Calu3 (cell line): ENCODE measurements around the gene RSU1. TPM values are rescaled to one million over a fixed set of nuclear protein-coding genes. Genes with fewer than 3 reads are reported as not detected.

Experiments
- BruUV-seq: library from RNA; stranded (reverse); fragments of 400-500 nt; replicated peaks from 2 replicates; lab custom pipeline; 2021; lab: Mats Ljungman, UMichigan
- CTCF ChIA-PET: fragments of 300-600 bp; sonication (Branson Sonifier 250); formaldehyde crosslinking; loops from one replicate; lab custom pipeline; 2022; ENCODE audit warnings: antibody characterized with exemption; lab: Charles Lee
- DNase-seq: peaks from one replicate; pipeline ENCODE4 v3.0.0; 2022
- H3K27ac Mint-ChIP-seq: one replicate; pipeline ENCODE4 v1.8.0; 2022; ENCODE audit warnings: mixed read lengths; ENCODE audit not compliant: unreplicated experiment
- H3K27me3 Mint-ChIP-seq: one replicate; pipeline ENCODE4 v1.8.0; 2022; ENCODE audit warnings: mixed read lengths; ENCODE audit not compliant: unreplicated experiment
- H3K36me3 Mint-ChIP-seq: one replicate; pipeline ENCODE4 v1.8.0; 2022; ENCODE audit warnings: mild to moderate bottlenecking, moderate library complexity, mixed read lengths; ENCODE audit not compliant: insufficient read depth, unreplicated experiment
- H3K4me1 Mint-ChIP-seq: one replicate; pipeline ENCODE4 v1.8.0; 2022; ENCODE audit warnings: mild to moderate bottlenecking, low read depth, mixed read lengths; ENCODE audit not compliant: unreplicated experiment
- H3K4me3 Mint-ChIP-seq: one replicate; pipeline ENCODE4 v1.8.0; 2022; ENCODE audit warnings: mild to moderate bottlenecking, low read depth, moderate library complexity, mixed read lengths; ENCODE audit not compliant: unreplicated experiment
- H3K9me3 Mint-ChIP-seq: one replicate; pipeline ENCODE4 v1.8.0; 2022; ENCODE audit warnings: low read depth, mixed read lengths; ENCODE audit not compliant: unreplicated experiment
- CTCF ChIP-seq: fragments of 200-600 bp; IDR thresholded peaks from one replicate; pipeline ENCODE4 v1.8.0; 2022; ENCODE audit warnings: antibody characterized with exemption; ENCODE audit not compliant: unreplicated experiment
- intact Hi-C: fragments of 100-400 bp; cut with micrococcal nuclease; formaldehyde crosslinking; loops from one replicate; pipeline ENCODE4 v1.10.0; 2022; ENCODE audit not compliant: unreplicated experiment
- total RNA-seq: library from RNA; stranded (reverse); gene quantifications from 2 replicates; pipeline ENCODE4 v1.2.3, GENCODE V29; 2022

RSU1 gene
- total RNA-seq, 1 experiment from 2014 or later: 56.8 TPM

- Mint-ChIP-seq H3K27me3 (peaks cover 15% of the 10 kb centered on the region), H3K4me1 (peaks cover 27% of the 10 kb centered on the region), H3K36me3 (no peaks in the 10 kb centered on the region), H3K4me3 (no peak overlapping the region), H3K9me3 (no peaks in the 10 kb centered on the region), H3K27ac (no peak overlapping the region)
- intact Hi-C loops: loop anchor here (1.0 kb wide), 2 partner anchors 324 to 347 kb away; partner anchors contain the start of gene TRDMT1
- CTCF ChIA-PET: interaction anchor here (1.0 kb wide), 1 partner anchor 38 kb away, joined by 4 read pairs; no protein-coding TSS in a partner anchor
- BruUV-seq: no TSS peak
- TF ChIP-seq CTCF: no peak
- DNase-seq: no peak
Measured at GRCh38 chr10:16853809-16854208, 36.6 kb upstream of the RSU1 start.

GRCh38 chr10:16853201-16853600 lies 36.0 kb upstream of the RSU1 start:
- H3K9me3 Mint-ChIP-seq: no peaks in the 10 kb centered on the region
- no peak for TF ChIP-seq CTCF
- peaks cover 27% of the 10 kb centered on the region for H3K4me1 Mint-ChIP-seq
- no peak overlapping the region for H3K27ac Mint-ChIP-seq
- no peak for DNase-seq
- H3K36me3 Mint-ChIP-seq: no peaks in the 10 kb centered on the region
- H3K27me3 Mint-ChIP-seq: peaks cover 18% of the 10 kb centered on the region
- no peak overlapping the region for H3K4me3 Mint-ChIP-seq
- intact Hi-C loops: loop anchor here (1.0 kb wide), 2 partner anchors 325 to 348 kb away; partner anchors contain the start of gene TRDMT1
- BruUV-seq: no TSS peak
- CTCF ChIA-PET: interaction anchor here (0.6 to 0.9 kb wide), 2 partner anchors 170 to 421 kb away, joined by 5 to 8 read pairs; no protein-coding TSS in a partner anchor

GRCh38 chr10:16852624-16853023 lies 35.4 kb upstream of the RSU1 start:
- TF ChIP-seq CTCF: no peak
- no peak overlapping the region for H3K27ac Mint-ChIP-seq
- H3K27me3 Mint-ChIP-seq: peaks cover 18% of the 10 kb centered on the region
- CTCF ChIA-PET: interaction anchor here (0.6 to 0.9 kb wide), 3 partner anchors 170 to 422 kb away, joined by 5 to 8 read pairs (median 6); no protein-coding TSS in a partner anchor
- intact Hi-C loops: loop anchor here (1.0 kb wide), 2 partner anchors 326 to 349 kb away; partner anchors contain the start of gene TRDMT1
- BruUV-seq: no TSS peak
- DNase-seq: no peak
- peaks cover 27% of the 10 kb centered on the region for H3K4me1 Mint-ChIP-seq
- no peak overlapping the region for H3K4me3 Mint-ChIP-seq
- H3K36me3 Mint-ChIP-seq: no peaks in the 10 kb centered on the region
- H3K9me3 Mint-ChIP-seq: no peaks in the 10 kb centered on the region

GRCh38 chr10:16848562-16849154 lies 31.4 kb upstream of the RSU1 start:
- Mint-ChIP-seq H3K9me3 (no peaks in the 10 kb centered on the region), H3K4me1 (peaks cover under 1% of the 10 kb centered on the region), H3K27ac (no peak overlapping the region), H3K27me3 (peaks cover 18% of the 10 kb centered on the region), H3K4me3 (no peak overlapping the region), H3K36me3 (no peaks in the 10 kb centered on the region)
- no peak for TF ChIP-seq CTCF
- CTCF ChIA-PET: no interaction called here
- DNase-seq: no peak
- intact Hi-C loops: no loop called here
- no TSS peak for BruUV-seq
